CD8-positive, alpha-beta memory T cell (primary cell): ENCODE measurements around the gene EGFR. TPM values are rescaled to one million over a fixed set of nuclear protein-coding genes. Genes with fewer than 3 reads are reported as not detected.

Experiments
- CTCF ChIA-PET: fragments of 350-600 bp; sonication (Branson Sonifier 250); formaldehyde crosslinking; loops from one replicate; lab custom pipeline; 2021; ENCODE audit warnings: antibody characterized with exemption; lab: Charles Lee
- POLR2A ChIA-PET: fragments of 350-600 bp; sonication (Branson Sonifier 250); formaldehyde crosslinking; loops from one replicate; lab custom pipeline; 2021; ENCODE audit warnings: antibody characterized with exemption; lab: Charles Lee
- DNase-seq, 5 donors: peaks; one replicate each; pipeline versions ENCODE4 v3.0.0 to v3.0.0-alpha.2; 2020 to 2022; ENCODE audit warnings: mixed read lengths in 1 of 5
- H3K27ac ChIP-seq: one replicate; pipeline ENCODE4 v1.7.0; 2013; ENCODE audit warnings: low read depth, mild to moderate bottlenecking, low read length, moderate library complexity
- H3K27me3 ChIP-seq: 2 replicates; pipeline ENCODE4 v1.7.0; 2013; ENCODE audit warnings: low read length, mild to moderate bottlenecking; ENCODE audit not compliant: insufficient read depth, poor library complexity, severe bottlenecking
- H3K36me3 ChIP-seq: 2 replicates; pipeline ENCODE4 v1.7.0; 2013; ENCODE audit warnings: mild to moderate bottlenecking, low read length, moderate library complexity; ENCODE audit not compliant: insufficient read depth
- H3K4me1 ChIP-seq: 2 replicates; pipeline ENCODE4 v1.7.0; 2013; ENCODE audit warnings: mild to moderate bottlenecking, low read length, moderate library complexity; ENCODE audit not compliant: insufficient read depth
- H3K4me3 ChIP-seq: 2 replicates; pipeline ENCODE4 v1.7.0; 2013; ENCODE audit warnings: mild to moderate bottlenecking, low read length
- H3K9me3 ChIP-seq: 2 replicates; pipeline ENCODE4 v1.7.0; 2013; ENCODE audit warnings: mild to moderate bottlenecking, low read length
- H3K27ac Mint-ChIP-seq, 8 donors: one replicate each; pipeline ENCODE4 v1.8.0; 2020 to 2021; ENCODE audit warnings: mixed read lengths in 8 of 8, mild to moderate bottlenecking in 6 of 8, inconsistent platforms in 3 of 8, moderate library complexity in 3 of 8
- H3K27me3 Mint-ChIP-seq, 2 donors: one replicate each; pipeline ENCODE4 v1.8.0; 2020 to 2021; ENCODE audit warnings: mixed read lengths in 2 of 2, mild to moderate bottlenecking in 1 of 2, moderate library complexity in 1 of 2
- H3K36me3 Mint-ChIP-seq, 3 donors: one replicate each; pipeline ENCODE4 v1.8.0; 2020 to 2021; ENCODE audit warnings: mixed read lengths in 3 of 3, inconsistent platforms in 1 of 3, mild to moderate bottlenecking in 1 of 3
- H3K4me1 Mint-ChIP-seq, 3 donors: one replicate each; pipeline ENCODE4 v1.8.0; 2020 to 2021; ENCODE audit warnings: mixed read lengths in 3 of 3, inconsistent platforms in 1 of 3, mild to moderate bottlenecking in 1 of 3
- H3K4me3 Mint-ChIP-seq, 7 donors: one replicate each; pipeline ENCODE4 v1.8.0; 2020 to 2021; ENCODE audit warnings: mixed read lengths in 7 of 7, mild to moderate bottlenecking in 6 of 7, moderate library complexity in 4 of 7, inconsistent platforms in 2 of 7
- H3K9me3 Mint-ChIP-seq, 5 donors: one replicate each; pipeline ENCODE4 v1.8.0; 2020 to 2022; ENCODE audit warnings: mixed read lengths in 5 of 5, mild to moderate bottlenecking in 3 of 5, moderate library complexity in 2 of 5, inconsistent platforms in 1 of 5
- polyA plus RNA-seq: library from polyadenylated mRNA; unstranded; fragments of 300-500 nt; fragmentation: Illumina TruSeq; gene quantifications from one replicate; pipeline ENCODE4 v1.2.3, GENCODE V29; 2021
- total RNA-seq, 2 experiments: library from RNA; stranded (reverse); gene quantifications; one replicate each; pipeline ENCODE4 v1.2.3, GENCODE V29; 2021

Gene EGFR
- total and polyA plus RNA-seq, 3 experiments from 2014 or later, result not detected

- ChIA-PET CTCF (no interaction called here), POLR2A (no interaction called here)
- Histone ChIP-seq H3K9me3 (no peaks in the 10 kb centered on the region), H3K36me3 (no peaks in the 10 kb centered on the region), H3K4me1 (no peaks in the 10 kb centered on the region), H3K27ac (no peak overlapping the region), H3K4me3 (no peak overlapping the region), H3K27me3 (no peaks in the 10 kb centered on the region)
- H3K27ac Mint-ChIP-seq, result no peak overlapping the region
- no peak for DNase-seq
- no peaks in the 10 kb centered on the region for H3K36me3 Mint-ChIP-seq
- no peaks in the 10 kb centered on the region for H3K4me1 Mint-ChIP-seq
- no peaks in the 10 kb centered on the region for H3K9me3 Mint-ChIP-seq
- no peak overlapping the region for H3K4me3 Mint-ChIP-seq
- peaks cover 2 to 12% of the 10 kb centered on the region in 2 donors for H3K27me3 Mint-ChIP-seq
Measured at GRCh38 chr7:55180963-55181542, 162.2 kb downstream of the EGFR start.

GRCh38 chr7:55181762-55182161 is 162.9 kb downstream of the EGFR start:
- H3K9me3 Mint-ChIP-seq, result no peaks in the 10 kb centered on the region
- H3K27ac Mint-ChIP-seq, result peak overlapping the region in 1 of 8 donors; percentile 28
- peaks cover 2 to 16% of the 10 kb centered on the region in 2 donors for H3K27me3 Mint-ChIP-seq
- no peak for DNase-seq
- H3K4me3 Mint-ChIP-seq, result no peak overlapping the region
- no peaks in the 10 kb centered on the region for H3K9me3 ChIP-seq
- POLR2A ChIA-PET, result no interaction called here
- no peaks in the 10 kb centered on the region for H3K27me3 ChIP-seq
- no peaks in the 10 kb centered on the region for H3K4me1 ChIP-seq
- no peaks in the 10 kb centered on the region for H3K36me3 Mint-ChIP-seq
- H3K36me3 ChIP-seq, result no peaks in the 10 kb centered on the region
- no peaks in the 10 kb centered on the region for H3K4me1 Mint-ChIP-seq
- H3K4me3 ChIP-seq, result no peak overlapping the region
- no peak overlapping the region for H3K27ac ChIP-seq
- CTCF ChIA-PET, result no interaction called here

- no peaks in the 10 kb centered on the region for H3K9me3 Mint-ChIP-seq
- ChIA-PET POLR2A (no interaction called here), CTCF (interaction anchor here (2.3 kb wide), 1 partner anchor 10 kb away, joined by 5 read pairs; no protein-coding TSS in a partner anchor)
- H3K4me3 Mint-ChIP-seq, result no peak overlapping the region
- Histone ChIP-seq H3K36me3 (no peaks in the 10 kb centered on the region), H3K4me3 (no peak overlapping the region), H3K4me1 (no peaks in the 10 kb centered on the region), H3K27ac (no peak overlapping the region), H3K27me3 (peaks cover 3% of the 10 kb centered on the region), H3K9me3 (no peaks in the 10 kb centered on the region)
- H3K36me3 Mint-ChIP-seq, result no peaks in the 10 kb centered on the region
- H3K27me3 Mint-ChIP-seq, result peaks cover 6 to 18% of the 10 kb centered on the region in 2 donors
- H3K27ac Mint-ChIP-seq, result no peak overlapping the region
- no peaks in the 10 kb centered on the region for H3K4me1 Mint-ChIP-seq
- no peak for DNase-seq
Measured at GRCh38 chr7:55183897-55184296, 165.1 kb downstream of the EGFR start.

GRCh38 chr7:55185321-55185802 is 166.5 kb downstream of the EGFR start:
- DNase-seq, result no peak
- H3K4me3 ChIP-seq, result no peak overlapping the region
- H3K9me3 ChIP-seq, result no peaks in the 10 kb centered on the region
- no peaks in the 10 kb centered on the region for H3K36me3 Mint-ChIP-seq
- H3K4me1 ChIP-seq, result no peaks in the 10 kb centered on the region
- H3K27ac Mint-ChIP-seq, result no peak overlapping the region
- H3K27me3 ChIP-seq, result peaks cover 3% of the 10 kb centered on the region
- no peaks in the 10 kb centered on the region for H3K9me3 Mint-ChIP-seq
- H3K4me3 Mint-ChIP-seq, result no peak overlapping the region
- peaks cover 8 to 19% of the 10 kb centered on the region in 2 donors for H3K27me3 Mint-ChIP-seq
- H3K4me1 Mint-ChIP-seq, result no peaks in the 10 kb centered on the region
- no peaks in the 10 kb centered on the region for H3K36me3 ChIP-seq
- no peak overlapping the region for H3K27ac ChIP-seq
- ChIA-PET POLR2A (no interaction called here), CTCF (no interaction called here)

- Histone ChIP-seq H3K4me1 (no peaks in the 10 kb centered on the region), H3K36me3 (no peaks in the 10 kb centered on the region), H3K4me3 (no peak overlapping the region), H3K9me3 (no peaks in the 10 kb centered on the region), H3K27ac (no peak overlapping the region), H3K27me3 (peaks cover 3% of the 10 kb centered on the region)
- no peaks in the 10 kb centered on the region for H3K36me3 Mint-ChIP-seq
- H3K27ac Mint-ChIP-seq, result no peak overlapping the region
- no peaks in the 10 kb centered on the region for H3K4me1 Mint-ChIP-seq
- no peaks in the 10 kb centered on the region for H3K9me3 Mint-ChIP-seq
- no peak overlapping the region for H3K4me3 Mint-ChIP-seq
- CTCF ChIA-PET, result no interaction called here
- DNase-seq, result no peak
- POLR2A ChIA-PET, result no interaction called here
- peaks cover 9 to 19% of the 10 kb centered on the region in 2 donors for H3K27me3 Mint-ChIP-seq
Measured at GRCh38 chr7:55185941-55186609, 167.3 kb downstream of the EGFR start.

- no peak overlapping the region for H3K4me3 Mint-ChIP-seq
- CTCF ChIA-PET, result no interaction called here
- Histone ChIP-seq H3K4me3 (no peak overlapping the region), H3K27me3 (peaks cover 3% of the 10 kb centered on the region), H3K27ac (no peak overlapping the region), H3K9me3 (no peaks in the 10 kb centered on the region), H3K36me3 (no peaks in the 10 kb centered on the region), H3K4me1 (no peaks in the 10 kb centered on the region)
- no peaks in the 10 kb centered on the region for H3K9me3 Mint-ChIP-seq
- POLR2A ChIA-PET, result no interaction called here
- no peaks in the 10 kb centered on the region for H3K4me1 Mint-ChIP-seq
- DNase-seq, result no peak
- no peak overlapping the region for H3K27ac Mint-ChIP-seq
- H3K27me3 Mint-ChIP-seq, result peaks cover 9 to 14% of the 10 kb centered on the region in 2 donors
- H3K36me3 Mint-ChIP-seq, result no peaks in the 10 kb centered on the region
Measured at GRCh38 chr7:55187701-55188491, 169.1 kb downstream of the EGFR start.

- ChIA-PET POLR2A (no interaction called here), CTCF (no interaction called here)
- Histone ChIP-seq H3K36me3 (no peaks in the 10 kb centered on the region), H3K27ac (no peak overlapping the region), H3K4me1 (no peaks in the 10 kb centered on the region), H3K9me3 (no peaks in the 10 kb centered on the region), H3K27me3 (peaks cover 3% of the 10 kb centered on the region), H3K4me3 (no peak overlapping the region)
- Mint-ChIP-seq H3K36me3 (no peaks in the 10 kb centered on the region), H3K27me3 (peaks cover 9 to 14% of the 10 kb centered on the region in 2 donors), H3K27ac (no peak overlapping the region), H3K9me3 (no peaks in the 10 kb centered on the region), H3K4me1 (no peaks in the 10 kb centered on the region), H3K4me3 (no peak overlapping the region)
- no peak for DNase-seq
Measured at GRCh38 chr7:55188590-55189138, 169.8 kb downstream of the EGFR start.
